GM12878 (cell line): ENCODE measurements around the gene AP1AR.

ENCODE experiments used
- EZH2 ChIP-seq: IDR thresholded peaks from 2 replicates; pipeline ENCODE4 v1.6.1; 2012; ENCODE audit warnings: low read depth, mild to moderate bottlenecking, control low read depth, inconsistent platforms, low read length, borderline replicate concordance; ENCODE audit not compliant: control insufficient read depth
- NR2C2 ChIP-seq: IDR thresholded peaks from 2 replicates; pipeline ENCODE4 v1.6.1; 2011; ENCODE audit warnings: borderline replicate concordance, low read depth; ENCODE audit not compliant: control insufficient read depth, insufficient read length
- RAD21 ChIP-seq: IDR thresholded peaks from 2 replicates; pipeline ENCODE4 v1.6.1; 2011; ENCODE audit warnings: mild to moderate bottlenecking, low read depth, low read length, moderate library complexity; ENCODE audit not compliant: insufficient read depth
- SMARCA5 ChIP-seq: fragments of 450-650 bp; IDR thresholded peaks from 2 replicates; pipeline ENCODE4 v1.6.1; 2017; ENCODE audit warnings: mild to moderate bottlenecking
- TF ChIP-seq, protein P1 (sequence below), 3 experiments: IDR thresholded peaks in 2 of 3; conservative IDR thresholded peaks in 1 of 3; 2 replicates each; pipeline ENCODE4 v1.5.1; 2011; ENCODE audit warnings: low read depth in 3 of 3, low read length in 3 of 3, mild to moderate bottlenecking in 3 of 3, control low read depth in 2 of 3, moderate library complexity in 2 of 3, inconsistent platforms in 1 of 3, mixed read lengths in 1 of 3; ENCODE audit not compliant: control insufficient read depth in 2 of 3, insufficient read depth in 1 of 3; ENCODE audit errors: extremely low read depth in 1 of 3
- TF ChIP-seq, protein P2 (sequence below): IDR thresholded peaks from 2 replicates; pipeline ENCODE4 v1.6.1; 2011; ENCODE audit warnings: low read depth, low read length, improper control_type of control experiment, borderline replicate concordance

- TF ChIP-seq, protein P1, sequence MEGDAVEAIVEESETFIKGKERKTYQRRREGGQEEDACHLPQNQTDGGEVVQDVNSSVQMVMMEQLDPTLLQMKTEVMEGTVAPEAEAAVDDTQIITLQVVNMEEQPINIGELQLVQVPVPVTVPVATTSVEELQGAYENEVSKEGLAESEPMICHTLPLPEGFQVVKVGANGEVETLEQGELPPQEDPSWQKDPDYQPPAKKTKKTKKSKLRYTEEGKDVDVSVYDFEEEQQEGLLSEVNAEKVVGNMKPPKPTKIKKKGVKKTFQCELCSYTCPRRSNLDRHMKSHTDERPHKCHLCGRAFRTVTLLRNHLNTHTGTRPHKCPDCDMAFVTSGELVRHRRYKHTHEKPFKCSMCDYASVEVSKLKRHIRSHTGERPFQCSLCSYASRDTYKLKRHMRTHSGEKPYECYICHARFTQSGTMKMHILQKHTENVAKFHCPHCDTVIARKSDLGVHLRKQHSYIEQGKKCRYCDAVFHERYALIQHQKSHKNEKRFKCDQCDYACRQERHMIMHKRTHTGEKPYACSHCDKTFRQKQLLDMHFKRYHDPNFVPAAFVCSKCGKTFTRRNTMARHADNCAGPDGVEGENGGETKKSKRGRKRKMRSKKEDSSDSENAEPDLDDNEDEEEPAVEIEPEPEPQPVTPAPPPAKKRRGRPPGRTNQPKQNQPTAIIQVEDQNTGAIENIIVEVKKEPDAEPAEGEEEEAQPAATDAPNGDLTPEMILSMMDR (IDR thresholded peaks at IDR 0.05 in 2 of 3, conservative IDR thresholded peaks at IDR 0.05 in 1 of 3; ENCODE audit: control insufficient read depth in 2 of 3, extremely low read depth in 1 of 3, insufficient read depth in 1 of 3, low read depth in 3 of 3, low read length in 3 of 3): no peak
- TF ChIP-seq, protein P2, sequence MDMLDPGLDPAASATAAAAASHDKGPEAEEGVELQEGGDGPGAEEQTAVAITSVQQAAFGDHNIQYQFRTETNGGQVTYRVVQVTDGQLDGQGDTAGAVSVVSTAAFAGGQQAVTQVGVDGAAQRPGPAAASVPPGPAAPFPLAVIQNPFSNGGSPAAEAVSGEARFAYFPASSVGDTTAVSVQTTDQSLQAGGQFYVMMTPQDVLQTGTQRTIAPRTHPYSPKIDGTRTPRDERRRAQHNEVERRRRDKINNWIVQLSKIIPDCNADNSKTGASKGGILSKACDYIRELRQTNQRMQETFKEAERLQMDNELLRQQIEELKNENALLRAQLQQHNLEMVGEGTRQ: no peak
- TF ChIP-seq SMARCA5 (no peak), RAD21 (no peak), NR2C2 (no peak), EZH2 (no peak)
These were observed 52.6 kb downstream of the AP1AR start for GRCh38 chr4:112284166-112284565.
